Activated T-helper 9 cell treated with anti-CD3 and anti-CD28 coated beads, Interleukin-2, amount 50 U/mL, for 16 hours (primary cell): ENCODE data around the gene ARHGEF25.
A peak's percentile ranks its signal among the peaks of the same experiment; 100 is the strongest.
"Not testable (repeated sequence)": the region's sequence is repeated elsewhere in the genome, so short reads cannot be mapped to it uniquely, and the experiment has no call there.

Experiments used
- DNase-seq: peaks from one replicate; pipeline ENCODE4 v3.0.0-alpha.2; 2020; ENCODE audit warnings: low read depth

Gene ARHGEF25

DNA sequence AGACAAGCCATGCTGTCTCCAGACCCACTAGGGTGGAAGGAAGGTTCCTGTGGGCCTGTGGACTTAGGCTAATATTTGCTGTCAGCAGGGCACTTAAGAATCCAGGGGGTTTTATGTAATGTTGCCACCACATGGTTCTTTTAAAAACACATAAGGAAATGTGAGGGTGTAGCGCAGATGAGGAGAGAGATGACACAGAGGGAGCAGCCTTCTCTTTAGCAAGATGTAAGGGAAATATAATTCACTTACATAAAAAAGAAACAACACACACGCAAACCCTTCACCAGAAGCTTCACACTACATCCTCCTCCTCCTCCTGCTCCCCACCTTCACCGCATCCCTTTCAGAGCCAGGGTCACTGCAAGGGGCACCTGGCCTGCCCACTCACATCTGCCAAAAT, 25.1 kb upstream of the ARHGEF25 start:
- no peak for DNase-seq

DNA sequence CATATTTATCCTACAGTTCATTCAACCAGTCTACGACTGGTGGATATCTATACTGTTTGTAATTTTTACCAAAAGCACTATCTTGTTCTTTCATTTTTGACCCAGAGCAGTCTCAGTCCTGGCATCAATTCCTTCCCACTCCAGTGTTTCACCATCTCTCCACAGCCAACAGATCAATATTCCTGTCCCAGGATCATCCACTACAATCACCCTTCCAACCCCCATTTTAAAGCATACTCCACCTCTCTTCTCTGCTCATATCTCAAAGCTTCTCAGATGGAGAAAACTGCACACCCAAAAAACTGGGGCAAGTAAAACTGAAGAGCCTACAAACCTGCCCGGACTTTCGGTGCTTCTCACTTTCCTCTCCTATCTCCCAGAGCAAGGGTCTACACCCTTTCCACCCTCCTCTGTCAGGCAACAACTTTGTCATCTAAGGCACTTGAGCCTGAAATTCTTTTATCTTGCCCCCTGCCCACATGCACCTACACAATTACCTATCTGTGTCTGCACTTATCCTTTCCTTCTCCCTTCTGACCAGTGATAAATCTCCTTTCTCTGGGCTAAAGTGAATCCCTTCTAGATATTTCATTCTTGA, 24.3 kb upstream of the ARHGEF25 start:
- DNase-seq: no peak

DNA sequence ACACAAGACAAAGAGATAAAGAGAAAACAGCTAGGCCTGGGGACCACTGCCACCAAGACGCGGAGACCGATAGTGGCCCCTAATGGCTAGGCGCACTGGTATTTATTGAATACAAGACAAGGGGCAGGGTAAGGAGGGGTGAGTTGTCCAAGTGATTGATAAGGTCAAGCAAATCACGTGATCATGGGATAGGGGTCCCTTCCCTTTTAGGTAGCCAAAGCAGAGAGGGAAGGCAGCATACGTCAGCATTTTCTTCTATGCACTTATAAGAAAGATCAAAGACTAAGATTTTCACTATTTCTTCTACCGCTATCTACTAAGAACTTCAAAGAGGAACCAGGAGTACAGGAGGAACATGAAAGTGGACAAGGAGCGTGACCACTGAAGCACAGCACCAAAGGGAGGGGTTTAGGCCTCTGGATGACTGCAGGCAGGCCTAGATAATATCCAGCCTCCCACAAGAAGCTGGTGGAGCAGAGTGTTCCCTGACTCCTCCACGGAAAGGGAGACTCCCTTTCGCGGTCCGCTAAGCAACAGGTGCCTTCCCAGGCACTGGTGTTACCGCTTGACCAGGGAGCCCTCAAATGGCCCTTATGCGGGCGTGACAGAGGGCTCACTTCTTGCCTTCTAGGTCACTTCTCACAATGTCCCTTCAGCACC, 22.2 kb upstream of the ARHGEF25 start:
- DNase-seq: not testable (repeated sequence)

DNA sequence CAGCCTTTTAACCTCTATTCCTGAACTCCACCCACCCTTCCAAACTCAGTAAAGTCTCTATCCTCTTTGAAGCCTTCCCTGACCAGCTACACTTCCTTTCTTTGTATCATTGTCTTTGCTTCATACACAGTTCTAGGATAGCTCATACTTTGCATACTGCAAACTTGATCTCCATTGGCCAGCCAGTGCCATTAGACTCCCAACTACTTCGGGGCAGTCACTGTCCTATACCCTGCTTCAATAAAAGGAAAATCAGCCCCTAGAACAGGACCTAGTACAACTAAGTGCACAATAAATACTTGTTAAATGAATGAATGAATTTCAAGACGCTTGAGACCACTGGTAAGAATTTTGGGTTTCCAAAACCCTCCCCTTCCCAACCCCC, 20.8 kb upstream of the ARHGEF25 start:
- no peak for DNase-seq

DNA sequence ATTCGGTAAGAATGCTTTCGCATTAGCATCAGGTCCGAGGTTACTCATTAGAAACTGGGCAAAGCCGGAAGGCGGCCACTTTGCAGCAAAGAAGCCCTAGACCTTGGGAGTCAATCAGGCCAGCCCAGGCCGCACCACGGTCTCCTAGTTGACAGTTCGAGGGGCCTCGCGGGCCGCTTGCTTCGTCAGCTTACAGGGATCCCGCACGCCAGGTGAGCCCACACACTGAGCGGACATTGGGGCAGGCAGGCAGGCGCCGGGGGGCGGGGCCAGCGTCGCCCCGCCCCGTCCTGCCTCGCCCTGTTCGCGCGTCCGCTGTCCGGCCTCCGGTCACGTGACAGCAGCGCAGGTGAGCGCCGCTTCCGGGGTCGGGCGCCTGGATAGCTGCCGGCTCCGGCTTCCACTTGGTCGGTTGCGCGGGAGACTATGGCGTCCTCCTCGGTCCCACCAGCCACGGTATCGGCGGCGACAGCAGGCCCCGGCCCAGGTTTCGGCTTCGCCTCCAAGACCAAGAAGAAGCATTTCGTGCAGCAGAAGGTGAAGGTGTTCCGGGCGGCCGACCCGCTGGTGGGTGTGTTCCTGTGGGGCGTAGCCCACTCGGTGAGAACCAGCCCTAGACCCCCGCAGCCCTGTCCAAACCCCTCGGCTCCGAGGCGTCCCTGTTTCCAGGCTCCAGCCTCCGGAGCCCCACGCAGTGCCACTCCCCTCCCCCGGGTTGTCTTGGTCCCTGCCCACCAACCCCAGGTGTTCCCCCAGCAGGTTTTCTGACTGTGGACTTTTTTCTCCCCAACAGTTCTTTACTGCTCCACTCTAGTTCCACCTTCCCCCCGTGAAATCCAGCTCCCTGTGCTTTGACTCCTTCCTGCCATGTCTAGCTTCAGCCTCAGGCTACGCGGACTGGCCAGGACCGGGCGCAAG, 20.1 kb upstream of the ARHGEF25 start, which contains the start of gene PIP4K2C:
Gene PIP4K2C, plus strand, starts transcription at position 329 of the 918 bp plus-strand sequence. Its CDS starts 98 bp downstream, at position 427.
- DNase-seq: peak; percentile 71

DNA sequence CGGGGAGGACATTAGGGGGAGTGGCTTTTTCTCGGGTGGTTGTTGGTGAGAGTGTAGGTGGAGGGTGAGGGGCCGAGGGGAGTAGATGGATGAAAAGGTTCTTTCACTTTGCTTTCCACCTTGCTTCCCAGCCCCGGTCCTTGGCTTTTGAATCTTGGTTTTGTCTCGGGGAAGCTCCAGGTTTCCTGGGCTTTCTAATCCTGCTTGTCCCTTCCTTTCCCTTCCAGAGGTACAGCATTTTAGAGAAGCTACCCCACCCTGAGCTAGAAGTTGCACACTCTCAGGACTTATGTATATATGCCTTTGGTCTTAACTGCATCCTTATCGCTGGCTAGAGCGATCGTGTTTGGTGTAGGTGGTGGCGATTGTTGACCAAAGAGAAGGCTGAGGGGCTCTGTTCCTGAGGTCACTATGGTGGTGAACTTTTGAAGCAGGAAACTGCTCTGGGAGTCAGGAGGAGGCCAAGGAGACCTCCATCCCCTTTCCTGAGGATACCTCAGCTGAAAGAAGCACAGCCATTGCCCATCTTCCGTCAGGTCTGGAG, 19.4 kb upstream of the ARHGEF25 start:
- no peak for DNase-seq

DNA sequence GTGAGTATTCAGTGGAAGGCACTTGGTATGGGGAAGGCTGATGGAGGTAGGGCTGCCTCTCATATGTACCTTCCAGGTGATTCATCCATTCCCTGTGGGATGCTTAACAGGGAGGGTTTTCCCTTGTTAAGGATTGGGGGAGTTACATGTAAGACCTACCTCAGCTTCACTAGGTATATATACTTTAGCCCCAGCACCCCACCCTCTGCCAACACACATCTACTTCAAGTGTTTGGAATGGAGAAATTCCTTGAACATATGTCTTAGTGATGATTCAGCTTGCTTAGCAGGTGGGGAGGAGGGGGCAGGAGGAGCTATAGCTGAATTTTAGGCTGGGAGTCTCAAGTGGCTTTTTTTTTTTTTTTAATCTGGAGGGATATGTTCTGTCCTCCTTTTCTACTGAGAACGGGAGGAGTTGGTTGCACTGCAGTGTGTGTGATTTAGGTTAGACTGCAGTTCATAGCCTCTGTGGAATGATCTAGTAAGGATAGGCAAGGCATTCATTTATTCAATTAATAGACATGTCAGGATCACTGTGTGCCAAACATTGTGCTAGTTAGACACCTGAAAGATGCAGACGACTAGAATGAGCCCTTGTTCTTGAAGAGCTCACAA, 18.6 kb upstream of the ARHGEF25 start:
- no peak for DNase-seq

DNA sequence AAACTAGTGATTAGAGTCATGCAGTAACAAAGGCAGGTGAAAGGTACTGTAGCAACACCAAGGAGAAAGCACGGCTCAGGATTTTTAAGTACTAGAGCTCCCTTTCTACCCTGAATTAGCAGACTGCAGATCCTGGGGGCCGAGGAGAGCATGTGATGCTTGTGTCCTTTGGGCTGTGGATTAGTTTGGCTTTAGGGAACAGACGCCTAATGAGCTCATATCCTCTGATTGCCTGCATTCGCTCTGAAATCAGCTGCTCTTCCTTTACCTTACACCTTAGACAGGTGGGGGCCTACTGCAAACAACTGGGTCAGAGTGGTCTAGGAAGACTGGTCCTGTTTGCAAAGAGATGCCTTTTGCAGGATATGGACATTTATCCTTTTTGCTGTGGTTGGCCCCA, 18.0 kb upstream of the ARHGEF25 start:
- DNase-seq: no peak

DNA sequence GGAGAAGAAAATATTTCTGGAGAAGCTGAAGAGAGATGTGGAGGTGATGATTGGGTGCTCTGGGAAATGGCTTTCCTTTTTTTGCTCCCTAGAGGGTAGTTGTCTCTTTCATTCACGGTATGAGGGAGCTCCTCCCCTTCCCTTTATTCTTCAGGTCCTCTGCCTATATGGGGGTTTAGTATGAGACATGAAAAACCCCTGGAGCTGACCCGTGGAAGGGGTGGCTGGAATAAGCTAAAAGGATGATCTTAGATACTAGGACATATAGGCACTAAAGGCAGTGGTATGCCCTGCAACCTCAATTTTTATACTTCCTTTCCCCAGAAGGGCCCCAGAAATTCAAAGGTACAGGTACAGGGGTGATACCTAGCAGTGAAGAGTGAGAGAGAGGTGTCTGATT, 10.8 kb upstream of the ARHGEF25 start:
- DNase-seq: no peak

DNA sequence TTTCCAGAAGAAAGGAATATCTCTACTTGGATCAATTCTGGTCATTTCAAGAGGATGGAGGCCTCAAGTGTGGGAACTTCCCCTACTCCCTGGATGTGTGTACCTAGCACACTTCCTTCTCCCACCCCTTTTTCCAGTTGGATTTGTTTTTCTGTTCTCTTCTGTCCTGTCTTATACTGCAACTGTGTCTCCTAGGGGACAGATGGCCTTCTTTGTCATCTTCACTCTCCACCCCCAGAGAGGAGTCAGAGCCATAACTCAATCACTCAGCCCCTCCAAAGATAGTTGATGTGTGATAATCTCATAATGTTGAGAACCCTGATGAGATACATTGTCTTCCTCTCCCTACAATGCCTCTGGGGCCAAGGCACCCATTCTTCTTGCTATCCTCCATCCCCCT, 8.7 kb upstream of the ARHGEF25 start:
- DNase-seq: no peak

DNA sequence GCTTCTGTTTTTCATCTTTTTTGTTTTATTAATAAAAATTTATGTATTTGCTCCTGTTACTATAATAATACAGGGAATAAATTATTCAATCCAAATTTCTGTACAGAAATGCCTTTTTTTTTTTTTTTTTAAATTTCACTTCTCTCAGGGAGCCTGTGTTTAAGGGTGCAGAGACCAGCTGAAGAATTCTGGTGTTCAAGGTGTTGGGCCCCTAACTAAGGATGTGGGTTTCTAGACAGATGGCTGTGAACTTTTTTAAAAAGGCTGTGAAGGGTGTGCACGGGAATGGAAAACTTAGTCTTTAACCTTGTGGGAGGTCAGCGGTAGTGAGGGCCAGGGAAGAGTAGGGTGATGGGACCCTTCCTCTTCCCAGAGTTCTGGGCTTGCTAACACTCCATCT, 7.9 kb upstream of the ARHGEF25 start:
- DNase-seq: no peak

DNA sequence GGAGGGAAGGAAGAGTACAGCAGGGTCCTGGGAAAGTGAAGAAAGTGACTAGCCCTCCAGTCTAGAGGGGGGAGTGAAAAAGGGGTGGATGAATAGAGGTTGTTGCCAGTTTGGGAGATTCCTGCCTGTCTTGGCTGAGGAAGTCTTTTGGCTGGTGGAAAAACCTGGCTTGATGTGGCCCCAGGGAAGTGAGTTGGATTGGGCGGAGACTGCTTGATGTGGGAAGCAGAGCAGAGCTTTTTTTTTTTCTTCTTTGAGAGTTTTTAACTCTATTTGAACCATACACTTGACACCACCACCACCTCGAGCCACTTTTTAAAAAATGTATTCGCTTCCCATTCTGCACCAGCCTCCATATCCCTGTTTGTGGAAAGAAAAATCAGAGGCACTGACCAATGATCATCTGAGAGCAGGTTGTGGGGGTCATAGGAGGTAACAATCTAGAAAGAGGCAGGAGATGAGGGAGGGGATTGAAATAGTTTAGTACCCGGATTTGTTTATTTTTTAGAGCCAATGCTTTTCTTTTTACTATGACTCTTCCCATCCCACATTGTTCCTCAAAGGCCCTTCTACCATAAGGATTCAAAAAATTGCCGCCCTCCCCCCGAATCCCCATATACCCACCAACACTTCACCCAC, 7.3 kb upstream of the ARHGEF25 start:
- DNase-seq: no peak

DNA sequence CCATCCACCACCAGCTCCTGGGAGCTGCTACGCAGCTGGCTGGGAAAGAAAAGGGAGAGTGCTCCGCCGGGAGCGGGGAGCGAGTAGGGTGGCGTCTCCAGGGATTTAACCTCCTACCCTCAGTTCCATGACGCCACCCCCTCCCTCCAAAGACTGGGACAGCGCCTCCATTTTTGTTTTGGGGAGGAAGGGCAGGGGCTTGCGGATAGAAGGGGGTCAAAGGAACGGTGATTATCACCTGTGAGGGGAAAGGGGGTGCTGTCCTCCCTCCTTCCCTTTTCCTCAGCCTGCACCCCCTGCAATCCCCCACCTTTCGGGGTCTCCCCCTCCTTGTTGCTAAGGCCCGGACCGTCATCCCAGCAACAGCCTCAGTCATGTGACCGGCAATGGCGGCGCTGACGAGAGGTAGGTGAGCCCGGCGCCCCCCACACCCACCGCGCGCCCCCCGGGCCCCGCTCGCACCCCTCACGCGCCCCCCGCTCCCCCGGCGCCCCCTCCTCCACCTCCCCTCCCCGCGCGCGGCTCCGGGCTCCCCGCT, 6.7 kb upstream of the ARHGEF25 start, which contains the start of gene DTX3:
Gene DTX3, plus strand, starts transcription at position 371 of the 538 bp plus-strand sequence. CDS start 1,694 bp downstream, outside the sequence.
- DNase-seq: no peak

DNA sequence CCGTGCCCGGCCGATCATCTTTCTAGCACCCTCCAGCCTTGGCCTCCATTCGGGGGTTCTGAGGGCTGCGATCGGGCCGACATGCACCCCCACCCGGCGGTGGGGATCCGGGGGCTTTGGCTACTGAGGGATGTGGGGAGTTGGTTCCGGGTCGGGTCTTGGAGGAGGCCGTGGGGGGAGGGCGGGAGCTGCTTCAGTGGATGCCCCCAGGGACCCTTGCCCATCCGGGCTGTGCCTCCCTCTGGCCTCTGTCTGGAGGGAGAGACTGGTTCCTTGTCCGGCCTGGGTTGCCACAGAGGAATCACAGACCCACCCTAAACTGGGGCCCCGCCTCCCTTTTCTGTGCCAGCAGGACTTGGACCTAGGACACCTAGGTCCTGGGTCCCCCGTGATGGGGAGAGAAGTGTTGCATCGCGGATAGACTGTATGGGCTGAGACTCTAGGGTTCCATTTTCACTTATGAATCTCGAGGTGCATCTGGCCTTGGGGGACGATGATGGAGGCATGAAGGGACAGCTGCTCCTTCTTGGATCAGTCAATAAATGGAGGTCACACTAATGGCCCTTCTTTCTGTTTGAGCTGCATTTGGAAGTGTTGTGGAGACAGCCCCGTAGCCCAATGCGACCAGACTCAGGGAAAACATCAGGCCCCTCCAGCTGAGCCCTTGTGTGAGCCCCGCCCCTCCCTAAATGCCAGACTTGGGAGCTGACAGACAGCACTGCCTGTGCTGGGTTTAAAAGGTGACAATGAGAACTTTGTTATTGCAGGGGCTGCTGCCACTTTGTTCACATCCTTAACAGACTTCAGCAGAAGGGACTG, 6.0 kb upstream of the ARHGEF25 start:
- DNase-seq: no peak

DNA sequence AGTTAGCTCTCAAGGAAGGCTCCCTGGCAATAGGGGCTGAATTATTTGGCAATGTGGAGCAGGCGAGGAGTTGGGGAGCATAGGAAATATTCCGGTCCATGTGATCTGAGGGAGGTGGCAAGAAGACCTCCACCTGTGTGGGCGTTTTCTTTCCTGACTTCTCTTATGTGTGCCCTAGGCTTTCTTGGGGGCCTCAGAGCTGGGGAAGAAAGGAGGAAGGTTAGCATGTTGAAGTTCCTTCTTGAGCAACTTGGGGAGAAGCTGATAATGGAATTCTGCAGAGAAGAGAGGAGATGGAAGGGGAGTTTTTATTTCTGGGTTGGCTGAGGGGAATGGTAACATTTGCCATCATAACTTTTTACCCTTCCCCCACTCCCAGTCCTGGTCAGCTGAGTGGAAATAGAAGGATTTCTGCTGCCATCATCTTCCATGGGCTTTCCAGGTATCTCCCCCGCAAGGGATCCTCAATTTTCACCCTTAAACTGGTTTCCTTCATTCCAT, 5.4 kb upstream of the ARHGEF25 start:
- no peak for DNase-seq

DNA sequence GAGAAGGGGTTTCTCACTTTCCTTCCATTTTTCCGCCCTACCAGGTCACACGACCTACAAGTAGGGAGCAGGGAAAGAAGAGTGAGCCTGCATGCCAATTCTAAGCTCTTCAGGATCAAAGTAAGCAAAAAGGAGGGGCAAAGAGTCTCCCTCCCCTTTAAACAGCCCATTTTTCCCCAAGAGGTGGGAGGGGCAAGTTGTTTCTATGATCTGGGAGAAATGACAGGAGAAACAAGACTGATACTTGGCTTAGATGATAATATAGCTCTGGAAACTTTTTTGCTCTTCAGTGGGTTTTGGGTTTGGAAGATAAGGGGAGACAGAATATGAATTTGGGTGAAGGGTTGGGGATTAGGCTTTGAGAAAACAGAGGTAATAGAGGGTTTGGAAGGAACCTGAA, 4.8 kb upstream of the ARHGEF25 start:
- no peak for DNase-seq

DNA sequence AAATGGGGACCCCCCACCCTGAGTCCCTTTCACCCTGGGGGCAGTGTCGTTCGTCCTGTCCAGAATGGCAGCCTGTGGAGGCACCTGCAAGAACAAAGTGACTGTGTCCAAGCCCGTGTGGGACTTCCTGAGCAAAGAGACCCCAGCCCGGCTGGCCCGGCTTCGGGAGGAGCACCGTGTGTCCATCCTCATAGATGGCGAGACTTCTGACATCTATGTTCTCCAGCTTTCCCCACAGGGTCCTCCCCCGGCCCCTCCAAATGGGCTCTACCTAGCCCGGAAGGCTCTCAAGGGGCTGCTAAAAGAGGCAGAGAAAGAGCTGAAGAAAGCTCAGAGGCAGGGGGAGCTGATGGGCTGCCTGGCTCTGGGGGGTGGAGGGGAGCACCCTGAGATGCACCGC, 4.4 kb upstream of the ARHGEF25 start:
- no peak for DNase-seq

DNA sequence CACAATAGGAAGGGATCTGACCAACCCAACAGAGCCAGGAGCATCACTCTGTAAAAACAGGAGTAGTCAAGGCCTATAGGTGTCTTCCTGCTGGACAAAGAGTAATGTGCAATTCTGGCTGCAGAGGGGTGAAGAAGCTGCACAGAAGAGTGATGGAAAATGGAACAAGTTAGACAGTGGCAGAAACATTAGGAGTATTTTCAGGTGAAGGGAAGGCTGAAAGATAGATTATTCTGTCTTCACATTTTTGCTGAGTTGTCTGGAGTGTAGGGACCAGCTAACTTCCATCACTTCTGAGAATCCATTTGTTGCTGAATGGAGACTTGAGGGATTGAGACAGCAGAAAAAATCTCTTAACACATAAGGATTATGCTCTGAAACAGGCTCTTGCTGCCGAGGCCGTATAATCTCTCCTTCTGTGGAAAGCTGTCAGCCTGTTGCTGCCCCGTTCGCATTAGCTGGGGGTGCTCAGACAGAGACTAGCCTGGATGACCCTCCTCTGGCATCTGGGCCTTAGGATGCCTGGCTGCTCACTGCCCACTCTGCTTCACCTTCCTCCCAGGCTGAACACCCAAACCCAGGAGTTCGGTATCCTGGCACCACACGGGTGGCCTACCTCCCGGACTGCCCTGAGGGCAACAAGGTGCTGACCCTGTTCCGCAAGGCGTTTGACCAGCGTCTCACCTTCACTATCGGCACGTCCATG, 3.1 kb upstream of the ARHGEF25 start:
- DNase-seq: no peak

DNA sequence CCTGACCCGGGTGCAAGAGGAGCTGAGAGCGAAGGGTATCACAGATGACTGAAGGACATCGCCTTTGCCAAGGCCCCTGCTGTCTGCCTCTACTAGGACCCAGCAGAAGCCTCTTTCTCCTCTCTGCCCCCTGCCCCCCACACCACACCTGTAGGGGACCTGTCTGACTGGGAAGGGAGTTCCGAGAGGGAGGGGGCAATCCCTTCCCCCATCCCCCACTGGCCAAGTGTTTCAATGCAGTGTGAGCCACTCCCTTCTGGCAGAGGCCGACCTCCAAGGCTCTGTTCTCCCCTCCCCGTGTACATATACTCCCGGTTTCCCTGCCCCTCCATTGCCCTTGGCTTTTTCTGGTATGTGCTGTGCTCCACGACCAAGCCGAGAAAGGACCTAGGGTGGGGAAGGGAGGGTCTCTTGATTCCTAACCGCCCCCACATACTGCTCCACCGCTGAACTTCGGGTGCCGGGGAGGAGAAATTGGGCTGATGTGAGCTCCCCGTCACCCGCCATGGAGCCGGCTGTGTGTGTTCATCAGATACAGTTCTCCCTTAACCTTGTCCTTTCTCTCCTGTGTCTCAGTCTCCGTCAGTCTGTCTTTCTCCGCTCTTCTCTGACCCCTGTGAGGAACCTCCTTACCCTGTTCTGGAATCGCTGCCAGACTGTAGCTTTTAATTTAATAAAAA, 2.0 kb upstream of the ARHGEF25 start:
- DNase-seq: no peak
